Activated CD4-positive, alpha-beta memory T cell treated with anti-CD3 and anti-CD28 coated beads for 36 hours (primary cell): ENCODE measurements around the gene NUB1. TPM values are rescaled to one million over a fixed set of nuclear protein-coding genes. Genes with fewer than 3 reads are reported as not detected.

Experiments used
- CTCF ChIA-PET: fragments of 350-600 bp; sonication (Branson Sonifier 250); formaldehyde crosslinking; loops from one replicate; lab custom pipeline; 2021; ENCODE audit warnings: antibody characterized with exemption, inconsistent platforms; lab: Charles Lee
- POLR2A ChIA-PET: fragments of 350-600 bp; sonication (Branson Sonifier 250); formaldehyde crosslinking; loops from one replicate; lab custom pipeline; 2021; ENCODE audit warnings: antibody characterized with exemption; lab: Charles Lee
- DNase-seq: peaks from one replicate; pipeline ENCODE4 v3.0.0-alpha.2; 2020
- H3K27ac Mint-ChIP-seq: one replicate; pipeline ENCODE4 v1.8.0; 2021; ENCODE audit warnings: mixed read lengths
- H3K27me3 Mint-ChIP-seq: one replicate; pipeline ENCODE4 v1.8.0; 2021; ENCODE audit warnings: mixed read lengths
- H3K36me3 Mint-ChIP-seq: one replicate; pipeline ENCODE4 v1.8.0; 2021; ENCODE audit warnings: mixed read lengths
- H3K4me1 Mint-ChIP-seq: one replicate; pipeline ENCODE4 v1.8.0; 2021; ENCODE audit warnings: low read depth, mixed read lengths
- H3K4me3 Mint-ChIP-seq: one replicate; pipeline ENCODE4 v1.8.0; 2021; ENCODE audit warnings: mild to moderate bottlenecking, mixed read lengths
- H3K9me3 Mint-ChIP-seq: one replicate; pipeline ENCODE4 v1.8.0; 2021; ENCODE audit warnings: mixed read lengths
- intact Hi-C: fragments of 100-400 bp; cut with micrococcal nuclease; formaldehyde crosslinking; loops from one replicate; pipeline ENCODE4 v1.15.1; 2023
- total RNA-seq, 2 experiments: library from RNA; stranded (reverse); gene quantifications; one replicate each; pipeline ENCODE4 v1.2.3, GENCODE V29; 2021

The NUB1 gene
- total RNA-seq, 2 experiments from 2014 or later, result 48.0 to 48.6 TPM

- H3K27ac Mint-ChIP-seq, result no peak overlapping the region
- intact Hi-C loops, result no loop called here
- ChIA-PET POLR2A (interaction anchor here (0.8 kb wide), 1 partner anchor 703 kb away, joined by 3 read pairs; no protein-coding TSS in a partner anchor), CTCF (interaction anchor here (1.7 kb wide), 1 partner anchor 25 kb away, joined by 7 read pairs; no protein-coding TSS in a partner anchor)
- H3K27me3 Mint-ChIP-seq, result no peaks in the 10 kb centered on the region
- H3K9me3 Mint-ChIP-seq, result peaks cover 25% of the 10 kb centered on the region
- H3K4me1 Mint-ChIP-seq, result peaks cover 6% of the 10 kb centered on the region
- no peak for DNase-seq
- no peaks in the 10 kb centered on the region for H3K36me3 Mint-ChIP-seq
- H3K4me3 Mint-ChIP-seq, result no peak overlapping the region
These were observed 81.6 kb downstream of the NUB1 start for GRCh38 chr7:151423226-151423625.

GRCh38 chr7:151423936-151424335, 82.3 kb downstream of the NUB1 start:
- H3K27ac Mint-ChIP-seq, result no peak overlapping the region
- H3K36me3 Mint-ChIP-seq, result no peaks in the 10 kb centered on the region
- H3K27me3 Mint-ChIP-seq, result no peaks in the 10 kb centered on the region
- POLR2A ChIA-PET, result interaction anchor here (0.8 kb wide), 1 partner anchor 703 kb away, joined by 3 read pairs; no protein-coding TSS in a partner anchor
- CTCF ChIA-PET, result no interaction called here
- no peak overlapping the region for H3K4me3 Mint-ChIP-seq
- peaks cover 13% of the 10 kb centered on the region for H3K4me1 Mint-ChIP-seq
- H3K9me3 Mint-ChIP-seq, result peaks cover 23% of the 10 kb centered on the region
- no peak for DNase-seq
- intact Hi-C loops, result no loop called here

- H3K4me3 Mint-ChIP-seq, result no peak overlapping the region
- CTCF ChIA-PET, result interaction anchor here (0.9 kb wide), 1 partner anchor 24 kb away, joined by 3 read pairs; no protein-coding TSS in a partner anchor
- H3K4me1 Mint-ChIP-seq, result peaks cover 22% of the 10 kb centered on the region
- intact Hi-C loops, result no loop called here
- no peak for DNase-seq
- peaks cover 20% of the 10 kb centered on the region for H3K9me3 Mint-ChIP-seq
- H3K27ac Mint-ChIP-seq, result no peak overlapping the region
- no peaks in the 10 kb centered on the region for H3K27me3 Mint-ChIP-seq
- H3K36me3 Mint-ChIP-seq, result no peaks in the 10 kb centered on the region
- POLR2A ChIA-PET, result no interaction called here
These were observed 83.2 kb downstream of the NUB1 start for GRCh38 chr7:151424799-151425198.

- no peak for DNase-seq
- H3K27ac Mint-ChIP-seq, result no peak overlapping the region
- intact Hi-C loops, result no loop called here
- H3K36me3 Mint-ChIP-seq, result no peaks in the 10 kb centered on the region
- no peaks in the 10 kb centered on the region for H3K27me3 Mint-ChIP-seq
- CTCF ChIA-PET, result interaction anchor here (0.9 to 1.0 kb wide), 2 partner anchors 22 to 23 kb away, joined by 3 read pairs; no protein-coding TSS in a partner anchor
- POLR2A ChIA-PET, result no interaction called here
- peaks cover 30% of the 10 kb centered on the region for H3K4me1 Mint-ChIP-seq
- H3K4me3 Mint-ChIP-seq, result no peak overlapping the region
- peaks cover 13% of the 10 kb centered on the region for H3K9me3 Mint-ChIP-seq
These were observed 84.2 kb downstream of the NUB1 start for GRCh38 chr7:151425670-151426440.

- ChIA-PET POLR2A (no interaction called here), CTCF (interaction anchor here (1.0 kb wide), 1 partner anchor 22 kb away, joined by 3 read pairs; no protein-coding TSS in a partner anchor)
- peaks cover 13% of the 10 kb centered on the region for H3K9me3 Mint-ChIP-seq
- no peak overlapping the region for H3K4me3 Mint-ChIP-seq
- no peak overlapping the region for H3K27ac Mint-ChIP-seq
- H3K36me3 Mint-ChIP-seq, result no peaks in the 10 kb centered on the region
- no peaks in the 10 kb centered on the region for H3K27me3 Mint-ChIP-seq
- DNase-seq, result no peak
- peaks cover 31% of the 10 kb centered on the region for H3K4me1 Mint-ChIP-seq
- intact Hi-C loops, result no loop called here
These were observed 84.9 kb downstream of the NUB1 start for GRCh38 chr7:151426441-151426903.

GRCh38 chr7:151426904-151427704, 85.5 kb downstream of the NUB1 start:
- ChIA-PET CTCF (interaction anchor here (1.0 kb wide), 1 partner anchor 21 kb away, joined by 3 read pairs; no protein-coding TSS in a partner anchor), POLR2A (no interaction called here)
- no peak overlapping the region for H3K4me3 Mint-ChIP-seq
- H3K27ac Mint-ChIP-seq, result no peak overlapping the region
- H3K9me3 Mint-ChIP-seq, result peaks cover 7% of the 10 kb centered on the region
- DNase-seq, result no peak
- intact Hi-C loops, result no loop called here
- H3K27me3 Mint-ChIP-seq, result no peaks in the 10 kb centered on the region
- H3K36me3 Mint-ChIP-seq, result no peaks in the 10 kb centered on the region
- peaks cover 33% of the 10 kb centered on the region for H3K4me1 Mint-ChIP-seq

- intact Hi-C loops, result no loop called here
- Mint-ChIP-seq H3K36me3 (no peaks in the 10 kb centered on the region), H3K9me3 (no peaks in the 10 kb centered on the region), H3K4me1 (peaks cover 37% of the 10 kb centered on the region), H3K27ac (no peak overlapping the region), H3K4me3 (no peak overlapping the region), H3K27me3 (no peaks in the 10 kb centered on the region)
- no peak for DNase-seq
- ChIA-PET POLR2A (no interaction called here), CTCF (no interaction called here)
These were observed 86.2 kb downstream of the NUB1 start for GRCh38 chr7:151427705-151428377.

Other genes with a start within 250 kb of the NUB1 start
- not detected for gene GBX1, start 174.1 kb upstream of the NUB1 start, total RNA-seq
- not detected for gene ASB10, start 154.6 kb upstream of the NUB1 start, total RNA-seq
- not detected for gene H2BK1, start 131.3 kb upstream of the NUB1 start, total RNA-seq
- gene ABCF2, start 114.6 kb upstream of the NUB1 start, total RNA-seq, result 10 to 100 TPM; 41.1 to 41.2 TPM
- gene CHPF2, start 109.3 kb upstream of the NUB1 start, total RNA-seq, result 10 to 100 TPM; 33.6 to 34.2 TPM
- gene SMARCD3, start 93.1 kb upstream of the NUB1 start, total RNA-seq, result 1 to 10 TPM; 4.4 to 5.5 TPM
- gene WDR86, start 68.2 kb downstream of the NUB1 start, total RNA-seq, result under 1 TPM; 0.17 to 0.43 TPM
- gene CRYGN, start 98.3 kb downstream of the NUB1 start, total RNA-seq, result under 1 TPM in 1 of 2 experiments, not detected in 1; 0.21 TPM
- 10 to 100 TPM; 62.0 to 64.6 TPM for gene RHEB, start 178.1 kb downstream of the NUB1 start, total RNA-seq